Hepatocyte (in vitro differentiated cells): ENCODE measurements around the gene BTN2A1. TPM values are rescaled to one million over a fixed set of nuclear protein-coding genes. Genes with fewer than 3 reads are reported as not detected.

Experiments
- DNase-seq: peaks from one replicate; pipeline ENCODE4 v3.0.0-alpha.2; 2016; ENCODE audit warnings: low spot score
- H2AFZ ChIP-seq: fragments of 200-600 bp; sonication (generic); 2 replicates; pipeline ENCODE4 v1.6.0; 2016; ENCODE audit warnings: antibody characterized with exemption, mild to moderate bottlenecking
- H3K27ac ChIP-seq: fragments of 200-600 bp; sonication (generic); 2 replicates; pipeline ENCODE4 v1.5.1; 2016; ENCODE audit warnings: mild to moderate bottlenecking
- H3K27me3 ChIP-seq: fragments of 200-600 bp; sonication (generic); 2 replicates; pipeline ENCODE4 v1.6.1; 2016
- H3K36me3 ChIP-seq: fragments of 200-600 bp; sonication (generic); replicated peaks from 2 replicates; pipeline ENCODE4 v1.5.1; 2016; ENCODE audit warnings: low read depth; ENCODE audit not compliant: insufficient read depth
- H3K4me1 ChIP-seq: fragments of 200-600 bp; sonication (generic); 2 replicates; pipeline ENCODE4 v1.5.1; 2016; ENCODE audit warnings: mild to moderate bottlenecking, moderate library complexity; ENCODE audit not compliant: insufficient read depth
- H3K4me2 ChIP-seq: fragments of 200-600 bp; sonication (generic); 2 replicates; pipeline ENCODE4 v1.6.0; 2016
- H3K4me3 ChIP-seq: fragments of 200-600 bp; sonication (generic); 2 replicates; pipeline ENCODE4 v1.5.1; 2016; ENCODE audit warnings: mild to moderate bottlenecking
- H3K79me2 ChIP-seq: fragments of 200-600 bp; sonication (generic); 2 replicates; pipeline ENCODE4 v1.6.0; 2017; ENCODE audit warnings: mild to moderate bottlenecking
- H3K9me2 ChIP-seq: fragments of 200-600 bp; sonication (generic); replicated peaks from 2 replicates; pipeline ENCODE4 v1.6.0; 2017; ENCODE audit warnings: mild to moderate bottlenecking; ENCODE audit not compliant: insufficient read depth
- H3K9me3 ChIP-seq: fragments of 200-600 bp; sonication (generic); 2 replicates; pipeline ENCODE4 v1.5.1; 2016; ENCODE audit warnings: low read depth, mild to moderate bottlenecking
- H4K20me1 ChIP-seq: fragments of 200-600 bp; sonication (generic); 2 replicates; pipeline ENCODE4 v1.6.0; 2016; ENCODE audit warnings: mild to moderate bottlenecking; ENCODE audit not compliant: insufficient read depth, poor library complexity, severe bottlenecking
- EZH2 ChIP-seq: fragments of 200-600 bp; sonication (generic); IDR thresholded peaks from 2 replicates; pipeline ENCODE4 v1.6.1; 2016; ENCODE audit warnings: antibody characterized with exemption, mild to moderate bottlenecking, borderline replicate concordance
- EZH2phosphoT487 ChIP-seq: fragments of 200-600 bp; sonication (generic); IDR thresholded peaks from one replicate; pipeline ENCODE4 v1.6.1; 2018; ENCODE audit warnings: antibody characterized with exemption, mild to moderate bottlenecking, low read depth, moderate library complexity; ENCODE audit not compliant: unreplicated experiment, severe bottlenecking
- WGBS: methylation state at CpG from one replicate; pipeline ENCODE4 v1.1.6; 2016; ENCODE audit warnings: low lambda C conversion rate; ENCODE audit errors: missing lambda C conversion rate; 5-methylcytosine and 5-hydroxymethylcytosine counted together
- polyA plus RNA-seq: library from polyadenylated mRNA; unstranded; fragments of >200 nt; fragmentation: Nextera tagmentation; extraction: Ambion mirVana; gene quantifications from 2 replicates; pipeline ENCODE4 v1.2.1, GENCODE V29; 2016
- total RNA-seq: library from RNA; depleted of rRNA; stranded (reverse); fragments of >200 nt; gene quantifications from 2 replicates; pipeline ENCODE4 v1.2.3, GENCODE V29; 2014
- TF ChIP-seq, protein P1 (sequence below): fragments of 200-600 bp; sonication (generic); IDR thresholded peaks from 2 replicates; pipeline ENCODE4 v1.5.1; 2016; ENCODE audit warnings: antibody characterized with exemption, mild to moderate bottlenecking; ENCODE audit not compliant: poor library complexity

Gene BTN2A1
- total RNA-seq (20.0 and 21.4 TPM in 2 replicates), polyA plus RNA-seq (14.9 and 17.9 TPM in 2 replicates)

DNA sequence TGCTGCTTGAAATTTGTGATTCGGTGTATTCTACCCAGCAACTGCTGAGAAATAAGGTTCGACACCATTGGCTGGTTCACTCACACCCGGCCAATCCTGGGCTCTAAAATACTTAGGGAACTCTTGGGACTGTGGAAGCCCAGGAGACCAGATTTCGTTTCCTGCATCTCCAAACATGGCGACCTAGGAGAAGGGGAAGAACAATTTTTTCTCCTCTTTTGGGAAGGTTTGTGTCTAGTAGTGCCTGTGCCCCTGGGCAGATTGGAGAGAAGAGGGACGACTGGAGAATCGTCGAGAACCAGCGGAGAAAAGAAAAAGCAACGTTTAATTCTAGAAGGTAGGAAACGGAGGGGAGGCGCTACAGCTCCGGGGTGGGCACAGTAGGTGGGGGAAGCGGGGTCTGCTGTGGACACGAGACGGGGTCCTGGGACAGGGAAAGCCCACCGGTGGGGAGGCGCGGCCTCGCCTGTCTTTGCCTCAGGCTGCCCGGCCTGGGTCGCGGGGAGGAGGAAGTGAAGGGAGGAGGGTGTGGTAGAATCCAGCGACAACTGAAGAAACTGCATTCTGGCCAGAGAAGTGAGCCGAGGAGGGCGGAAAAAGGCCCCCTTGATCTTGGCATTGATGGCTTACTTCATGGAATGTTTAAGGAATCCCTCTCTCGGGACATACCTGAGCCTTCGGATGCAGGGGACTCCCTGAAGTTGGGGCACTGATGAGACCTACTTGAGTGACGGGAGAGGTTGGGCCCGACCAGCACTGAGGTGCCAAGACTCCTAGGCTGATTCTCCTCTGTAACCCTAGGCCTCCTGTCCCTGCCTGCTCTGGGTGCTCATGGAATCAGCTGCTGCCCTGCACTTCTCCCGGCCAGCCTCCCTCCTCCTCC, at the start of gene BTN2A1:
TSS of gene BTN2A1 (plus strand) at position 150 of the 883 bp plus-strand sequence. CDS start at position 832, 682 bp downstream.
- Histone ChIP-seq H3K27ac (peak within 1 kb of the TSS; percentile 95), H4K20me1 (peaks cover 5% of the 10 kb centered on the region), H2AFZ (peak within 1 kb of the TSS; percentile 82), H3K9me2 (no peaks in the 10 kb centered on the region), H3K9me3 (no peaks in the 10 kb centered on the region), H3K4me2 (peak within 1 kb of the TSS; percentile 83), H3K27me3 (no peaks in the 10 kb centered on the region), H3K79me2 (peaks cover 38% of the 10 kb centered on the region), H3K4me1 (peaks cover 13% of the 10 kb centered on the region), H3K4me3 (peak within 1 kb of the TSS; percentile 49), H3K36me3 (no peaks in the 10 kb centered on the region)
- WGBS: under 1% methylated on average over 28 of the region's 31 CpGs
- peak; percentile 93 for DNase-seq
- no peak for TF ChIP-seq EZH2
- TF ChIP-seq, protein P1, sequence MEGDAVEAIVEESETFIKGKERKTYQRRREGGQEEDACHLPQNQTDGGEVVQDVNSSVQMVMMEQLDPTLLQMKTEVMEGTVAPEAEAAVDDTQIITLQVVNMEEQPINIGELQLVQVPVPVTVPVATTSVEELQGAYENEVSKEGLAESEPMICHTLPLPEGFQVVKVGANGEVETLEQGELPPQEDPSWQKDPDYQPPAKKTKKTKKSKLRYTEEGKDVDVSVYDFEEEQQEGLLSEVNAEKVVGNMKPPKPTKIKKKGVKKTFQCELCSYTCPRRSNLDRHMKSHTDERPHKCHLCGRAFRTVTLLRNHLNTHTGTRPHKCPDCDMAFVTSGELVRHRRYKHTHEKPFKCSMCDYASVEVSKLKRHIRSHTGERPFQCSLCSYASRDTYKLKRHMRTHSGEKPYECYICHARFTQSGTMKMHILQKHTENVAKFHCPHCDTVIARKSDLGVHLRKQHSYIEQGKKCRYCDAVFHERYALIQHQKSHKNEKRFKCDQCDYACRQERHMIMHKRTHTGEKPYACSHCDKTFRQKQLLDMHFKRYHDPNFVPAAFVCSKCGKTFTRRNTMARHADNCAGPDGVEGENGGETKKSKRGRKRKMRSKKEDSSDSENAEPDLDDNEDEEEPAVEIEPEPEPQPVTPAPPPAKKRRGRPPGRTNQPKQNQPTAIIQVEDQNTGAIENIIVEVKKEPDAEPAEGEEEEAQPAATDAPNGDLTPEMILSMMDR: peak; percentile 13

DNA sequence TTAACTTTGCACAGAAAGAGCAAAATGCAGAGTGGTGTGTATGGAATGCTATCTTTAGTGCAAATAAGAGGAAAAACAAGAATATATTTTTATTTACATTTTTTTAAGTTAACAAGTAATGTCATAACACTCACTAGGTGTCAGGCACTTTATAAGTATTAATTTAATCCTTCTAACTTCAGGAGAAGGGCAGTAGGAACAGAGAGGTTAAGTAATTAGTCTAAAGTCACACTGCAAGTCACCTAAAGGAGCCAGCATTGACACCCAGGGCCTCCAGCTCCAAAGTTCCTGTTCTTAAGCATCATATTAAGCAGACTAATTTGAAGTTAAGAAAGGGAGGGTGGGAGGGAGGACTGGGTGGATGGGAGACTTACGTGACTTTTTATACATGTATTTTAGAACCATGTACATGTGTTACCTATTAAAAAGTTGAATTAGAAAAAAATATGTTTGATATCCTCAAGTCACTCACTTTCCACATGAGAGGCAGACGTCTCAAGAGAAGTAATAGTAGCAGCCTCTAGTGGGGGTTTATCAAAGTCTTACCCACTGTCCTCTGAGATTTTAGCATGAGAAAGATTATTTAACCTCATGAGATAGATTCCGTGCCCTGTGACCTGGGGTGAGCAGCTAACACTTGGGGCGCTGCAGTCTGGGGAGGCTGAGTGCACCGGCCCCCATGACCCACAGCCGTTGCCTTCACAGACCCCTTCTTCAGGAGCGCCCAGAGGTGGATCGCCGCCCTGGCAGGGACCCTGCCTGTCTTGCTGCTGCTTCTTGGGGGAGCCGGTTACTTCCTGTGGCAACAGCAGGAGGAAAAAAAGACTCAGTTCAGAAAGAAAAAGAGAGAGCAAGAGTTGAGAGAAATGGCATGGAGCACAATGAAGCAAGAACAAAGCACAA, 48.7 kb upstream of the BTN2A1 start:
- Histone ChIP-seq H3K27me3 (no peaks in the 10 kb centered on the region), H3K4me1 (no peaks in the 10 kb centered on the region), H4K20me1 (no peaks in the 10 kb centered on the region), H3K79me2 (no peaks in the 10 kb centered on the region), H2AFZ (no peak overlapping the region), H3K4me2 (no peak overlapping the region), H3K9me2 (no peaks in the 10 kb centered on the region), H3K27ac (no peak overlapping the region), H3K9me3 (no peaks in the 10 kb centered on the region), H3K36me3 (no peaks in the 10 kb centered on the region), H3K4me3 (no peak overlapping the region)
- 87% methylated on average over 10 of the region's 10 CpGs for WGBS
- DNase-seq: no peak
- no peak for TF ChIP-seq EZH2
- TF ChIP-seq, protein P1: no peak
- no peak for TF ChIP-seq EZH2phosphoT487

DNA sequence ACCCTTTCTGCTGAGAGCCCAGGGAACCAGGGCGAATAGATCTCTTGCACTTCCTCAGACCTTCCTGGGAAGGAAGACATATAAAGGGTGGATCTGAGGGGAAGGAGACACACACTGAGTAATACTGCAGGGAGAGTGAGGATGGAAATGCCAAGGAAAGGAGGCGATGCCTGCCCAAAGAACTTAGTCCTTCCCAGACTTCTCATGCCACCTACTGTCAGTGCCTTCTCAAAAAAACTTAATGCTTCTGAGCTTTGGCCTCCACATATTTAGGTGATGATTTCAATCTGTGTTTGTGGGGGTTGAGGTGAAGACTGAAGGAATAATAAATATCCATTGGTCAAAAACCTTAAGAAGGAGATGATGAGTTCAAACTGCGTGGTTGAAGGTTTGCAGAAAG, 46.0 kb upstream of the BTN2A1 start:
- no peaks in the 10 kb centered on the region for H3K9me3 ChIP-seq

More for the DNA sequence above, 46.0 kb upstream of the BTN2A1 start:
- Histone ChIP-seq H2AFZ (no peak overlapping the region), H4K20me1 (no peaks in the 10 kb centered on the region), H3K4me1 (no peaks in the 10 kb centered on the region), H3K79me2 (no peaks in the 10 kb centered on the region), H3K27ac (no peak overlapping the region), H3K27me3 (no peaks in the 10 kb centered on the region), H3K4me2 (no peak overlapping the region), H3K4me3 (no peak overlapping the region), H3K36me3 (no peaks in the 10 kb centered on the region), H3K9me2 (no peaks in the 10 kb centered on the region)
- 98% methylated on average over 3 of the region's 3 CpGs for WGBS
- no peak for TF ChIP-seq EZH2phosphoT487
- TF ChIP-seq EZH2: no peak
- TF ChIP-seq, protein P1: no peak
- DNase-seq: no peak
